Activated CD8-positive, alpha-beta memory T cell treated with anti-CD3 and anti-CD28 coated beads for 1 hour (primary cell): ENCODE data around the gene EOLA2.
"Not testable (repeated sequence)": the region's sequence is repeated elsewhere in the genome, so short reads cannot be mapped to it uniquely, and the experiment has no call there.

Source experiments
- DNase-seq, 2 donors: peaks; one replicate each; pipeline ENCODE4 v3.0.0-alpha.2; 2020; ENCODE audit warnings: low read depth in 1 of 2; ENCODE audit errors: extremely low read depth in 1 of 2

The EOLA2 gene

DNA sequence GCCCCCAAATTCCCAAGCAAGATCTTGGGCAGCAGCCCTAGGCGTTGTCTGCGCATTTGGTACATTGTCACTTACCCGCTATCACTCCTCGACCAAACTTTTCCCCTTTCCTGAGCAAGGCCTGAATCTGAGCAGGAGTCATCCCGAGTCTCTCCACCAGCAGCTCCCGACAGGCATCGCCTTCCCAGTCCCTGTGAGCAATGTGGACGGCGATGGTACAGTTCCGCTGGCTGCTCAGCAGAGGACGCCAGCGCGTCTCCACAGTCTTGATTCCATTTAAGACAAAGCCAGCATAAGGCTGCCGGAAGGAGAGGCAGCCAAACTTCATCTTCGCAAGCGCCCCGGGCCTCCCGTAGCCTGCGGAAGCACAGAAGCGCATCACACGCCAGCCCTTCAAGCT lies 4.7 kb downstream of the EOLA2 start:
- not testable (repeated sequence) for DNase-seq

DNA sequence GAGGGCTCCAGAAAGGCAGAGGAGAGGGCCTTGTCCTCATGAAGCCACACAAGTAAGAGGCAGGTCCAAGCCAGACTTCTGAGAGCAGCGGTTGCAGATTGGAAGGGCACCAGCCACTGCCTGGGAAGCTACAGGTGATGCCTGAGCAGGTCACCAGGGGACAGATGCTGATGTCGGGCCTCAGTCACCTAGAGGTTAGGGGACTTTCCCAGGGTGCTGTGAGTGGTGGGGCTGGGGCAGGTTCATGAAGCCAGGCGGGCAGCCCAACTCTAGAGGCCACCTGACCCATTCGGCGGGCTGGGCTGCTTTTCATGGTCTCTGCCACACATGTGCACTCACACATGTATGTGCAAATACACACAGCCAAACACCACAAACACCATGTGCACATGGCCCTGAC lies 5.3 kb downstream of the EOLA2 start:
- not testable (repeated sequence) for DNase-seq

DNA sequence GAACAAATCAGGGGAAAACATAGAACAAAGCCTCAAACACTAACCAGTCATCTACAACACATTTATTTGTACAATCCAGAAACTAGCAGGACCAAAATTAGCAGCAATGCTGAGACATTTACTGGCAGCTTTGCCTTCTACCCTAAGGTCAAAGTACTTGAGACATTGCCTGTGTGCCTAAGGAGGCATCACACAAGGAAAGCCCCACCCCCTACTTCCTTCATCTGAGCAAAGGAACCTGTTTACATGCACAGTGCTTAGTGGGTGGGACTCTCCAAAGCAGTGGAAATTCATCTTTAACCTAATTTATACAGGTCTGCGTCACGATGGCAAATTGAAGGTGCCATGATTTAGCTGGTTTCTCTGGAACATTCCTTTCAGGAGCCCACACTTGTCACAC lies 6.1 kb downstream of the EOLA2 start:
- not testable (repeated sequence) for DNase-seq

DNA sequence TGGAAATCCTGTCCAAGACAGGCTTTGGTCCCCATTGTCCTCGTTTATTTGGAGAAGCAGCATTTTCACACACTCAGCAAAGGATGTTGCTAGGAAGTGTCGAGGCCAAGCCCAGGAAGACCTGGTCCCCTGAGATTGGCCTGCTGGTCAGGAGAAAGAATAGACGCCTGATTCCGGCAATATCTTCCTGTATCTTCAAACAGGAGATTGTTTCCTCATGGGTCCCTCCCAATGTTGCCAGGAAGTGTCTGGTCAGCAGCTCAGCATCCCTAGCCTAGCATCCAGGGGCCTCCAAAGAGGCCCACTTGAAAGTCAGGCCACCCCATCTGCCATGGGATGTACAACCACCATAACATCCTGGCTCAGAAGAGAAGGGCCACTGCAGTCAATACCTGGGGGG lies 6.9 kb downstream of the EOLA2 start:
- not testable (repeated sequence) for DNase-seq

DNA sequence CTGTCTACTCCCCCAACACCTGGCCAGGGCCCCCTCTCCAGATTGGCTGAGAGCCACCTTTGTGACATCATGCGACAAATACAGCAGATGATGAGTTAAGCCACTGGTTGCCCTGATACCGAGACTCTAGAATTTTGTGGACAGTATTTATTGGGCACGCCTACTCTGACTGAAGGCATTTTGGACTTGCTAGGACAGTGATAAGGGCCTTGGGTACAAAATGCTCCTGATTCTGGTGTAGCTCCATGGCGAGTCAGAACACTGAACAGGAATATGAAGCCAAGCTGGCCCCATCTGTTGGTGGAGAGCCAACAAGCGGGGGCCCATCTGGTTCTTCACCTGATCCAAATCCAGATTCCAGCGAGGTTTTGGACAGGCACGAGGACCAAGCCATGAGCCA lies 8.9 kb downstream of the EOLA2 start, which contains the start of gene HSFX4:
TSS of gene HSFX4 (plus strand) at position 174 of the 400 bp plus-strand sequence. CDS start at position 246, 72 bp downstream.
- not testable (repeated sequence) for DNase-seq

DNA sequence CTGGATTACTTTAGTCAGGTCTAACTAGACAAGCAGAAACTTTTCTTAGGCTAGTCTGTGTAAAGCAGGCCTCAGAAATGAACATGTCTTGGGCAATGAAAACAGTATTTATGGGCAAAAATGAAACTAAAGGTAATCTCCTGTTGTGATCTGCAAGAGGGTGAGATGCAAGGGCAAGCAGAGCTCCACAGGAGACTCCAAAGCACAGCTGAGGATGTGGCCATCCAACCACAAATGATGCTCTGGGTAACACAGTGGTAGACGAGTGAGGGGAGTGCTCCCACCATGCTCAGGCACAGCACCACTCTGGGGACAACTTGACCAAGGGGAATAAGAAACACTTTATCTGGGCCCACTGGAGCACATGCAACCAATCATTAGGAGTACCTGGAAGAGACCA lies 9.7 kb downstream of the EOLA2 start:
- not testable (repeated sequence) for DNase-seq

DNA sequence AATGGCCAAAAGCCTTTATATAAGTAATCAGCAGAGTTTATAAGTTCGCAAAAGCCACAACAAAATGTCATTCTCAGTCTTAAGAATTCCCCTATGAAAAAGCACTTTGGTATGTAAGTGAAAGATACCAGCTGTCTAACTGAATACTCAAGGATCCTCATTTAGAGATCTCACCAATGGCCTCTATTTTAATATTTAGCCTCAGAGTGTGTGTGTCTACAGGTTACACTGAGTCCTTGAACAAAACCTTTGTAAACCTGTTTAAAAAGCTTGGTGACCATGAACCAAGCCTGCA lies 10.4 kb downstream of the EOLA2 start:
- not testable (repeated sequence) for DNase-seq

DNA sequence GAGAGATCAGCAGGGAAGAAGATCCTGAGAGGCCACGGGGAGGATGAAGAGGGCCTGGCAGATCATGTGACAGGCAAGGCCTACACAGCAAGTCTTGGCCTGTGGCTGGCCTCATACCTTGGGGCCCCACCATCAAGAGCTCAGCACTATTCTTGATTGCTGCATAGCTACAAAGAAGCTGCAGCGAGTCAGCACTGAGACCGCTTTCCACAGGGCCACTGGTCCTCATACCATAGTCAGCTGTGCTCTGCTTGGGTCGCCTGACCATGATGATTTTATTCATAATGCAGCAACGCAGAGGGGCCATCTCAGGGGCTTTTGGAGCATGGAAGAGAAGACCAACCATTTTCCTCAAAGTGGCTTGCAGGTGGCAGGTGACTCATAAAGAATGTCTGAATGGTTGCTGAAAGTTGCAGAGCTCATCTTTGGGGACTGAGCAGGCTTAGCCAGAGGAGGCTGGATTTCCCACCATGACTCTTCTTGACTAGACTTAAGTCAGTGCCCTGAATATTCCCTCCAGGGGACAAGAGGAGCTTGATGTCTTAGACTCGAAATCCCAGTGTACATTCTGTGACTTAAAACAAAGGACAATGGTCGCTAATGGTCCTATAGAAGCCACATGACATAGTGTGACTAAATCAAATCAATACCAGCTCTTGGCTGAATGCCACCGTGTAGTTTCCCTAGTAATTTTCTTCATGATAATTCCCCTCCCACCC lies 10.9 kb downstream of the EOLA2 start:
- DNase-seq: not testable (repeated sequence)

DNA sequence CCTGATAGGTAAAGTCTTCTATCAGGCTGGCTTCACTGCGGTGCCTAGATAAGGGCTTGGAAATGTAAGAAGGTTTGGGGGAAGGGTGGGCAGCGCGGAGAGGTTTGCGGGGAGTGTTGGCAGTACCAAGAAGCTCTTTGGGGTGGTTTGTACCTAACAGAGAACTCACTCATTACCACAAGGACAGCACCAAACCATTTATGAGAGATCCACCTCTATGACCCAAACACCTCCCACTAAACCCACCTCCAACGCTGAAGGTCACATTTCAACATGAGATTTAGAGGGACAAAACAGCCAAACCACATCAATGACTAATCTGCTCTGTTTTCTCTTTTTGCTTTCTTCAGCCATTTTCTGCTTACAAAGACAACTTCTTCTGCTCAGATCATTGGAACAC lies 13.9 kb downstream of the EOLA2 start:
- DNase-seq: not testable (repeated sequence)

DNA sequence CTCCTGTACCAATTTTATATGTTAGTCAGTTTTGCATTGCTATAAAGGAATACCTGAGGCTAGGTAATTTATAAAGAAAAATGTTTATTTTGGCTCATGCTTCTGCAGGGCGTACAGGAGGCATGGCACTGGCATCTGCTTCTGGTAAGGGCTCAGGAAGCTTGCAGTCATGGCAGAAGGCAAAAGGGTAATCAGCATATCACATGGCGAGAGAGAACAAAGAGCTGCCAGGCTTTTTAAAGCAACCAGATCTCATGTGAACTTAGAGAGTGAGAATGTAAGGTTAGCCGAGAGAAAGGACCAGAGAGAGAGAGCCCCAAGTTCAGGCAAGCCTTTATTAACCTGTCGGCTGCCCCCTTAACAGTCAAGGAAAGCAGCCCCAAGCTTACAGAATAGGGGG lies 14.5 kb downstream of the EOLA2 start:
- not testable (repeated sequence) for DNase-seq

DNA sequence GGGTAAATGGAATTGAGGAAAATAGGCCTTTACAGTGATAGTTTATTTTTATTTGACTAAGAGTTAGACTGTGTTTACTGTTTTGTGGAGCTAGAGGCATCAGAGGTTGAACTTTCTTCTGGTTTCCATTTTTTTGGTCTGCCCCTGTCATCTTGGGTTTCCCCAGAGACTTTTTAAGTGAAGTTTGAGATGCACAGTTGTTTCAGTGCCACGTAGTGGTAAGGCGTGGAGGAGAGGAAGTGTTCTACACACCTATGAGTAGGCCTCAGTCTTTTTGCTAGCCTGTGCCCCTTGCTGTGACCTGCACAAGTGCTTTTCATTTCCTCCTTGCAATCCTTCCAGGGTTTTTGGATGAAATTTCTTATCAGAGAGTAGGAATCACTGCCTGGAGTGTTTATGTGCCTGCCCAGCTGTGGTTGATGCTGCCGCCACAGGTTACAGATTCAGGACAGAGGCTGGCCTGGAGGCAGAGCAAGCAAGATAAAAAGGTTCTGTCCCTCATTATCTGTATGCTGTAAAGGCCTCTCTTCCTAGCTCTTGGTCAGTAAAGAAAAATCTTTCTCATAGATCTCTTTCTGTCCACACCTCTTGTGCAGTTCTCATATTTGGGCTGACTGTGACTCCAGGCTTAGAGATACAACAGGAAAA lies 21.4 kb downstream of the EOLA2 start:
- DNase-seq: no peak

DNA sequence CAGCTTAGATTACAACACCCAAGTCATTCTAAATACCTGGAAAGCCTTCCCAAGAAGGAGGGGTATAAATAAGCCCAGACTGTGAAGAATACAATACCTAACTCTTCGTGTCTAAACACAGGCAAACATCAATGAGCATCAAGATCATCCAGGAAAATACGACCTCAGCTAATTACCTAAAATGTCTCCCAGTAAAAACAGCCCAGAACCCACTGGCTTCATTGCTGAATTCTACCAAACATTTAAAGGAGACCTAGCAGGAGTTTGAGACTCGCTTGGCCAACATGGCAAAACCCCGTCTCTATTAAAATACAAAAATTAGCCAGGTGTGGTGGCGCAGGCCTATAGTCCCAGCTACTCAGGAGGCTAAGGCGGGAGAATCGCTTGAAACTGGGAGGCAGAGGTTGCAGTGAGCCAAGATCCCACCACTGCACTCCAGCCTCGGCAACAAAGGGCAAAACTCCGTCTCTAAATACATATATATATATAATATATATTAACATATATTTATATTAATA lies 28.1 kb downstream of the EOLA2 start:
- no peak for DNase-seq

DNA sequence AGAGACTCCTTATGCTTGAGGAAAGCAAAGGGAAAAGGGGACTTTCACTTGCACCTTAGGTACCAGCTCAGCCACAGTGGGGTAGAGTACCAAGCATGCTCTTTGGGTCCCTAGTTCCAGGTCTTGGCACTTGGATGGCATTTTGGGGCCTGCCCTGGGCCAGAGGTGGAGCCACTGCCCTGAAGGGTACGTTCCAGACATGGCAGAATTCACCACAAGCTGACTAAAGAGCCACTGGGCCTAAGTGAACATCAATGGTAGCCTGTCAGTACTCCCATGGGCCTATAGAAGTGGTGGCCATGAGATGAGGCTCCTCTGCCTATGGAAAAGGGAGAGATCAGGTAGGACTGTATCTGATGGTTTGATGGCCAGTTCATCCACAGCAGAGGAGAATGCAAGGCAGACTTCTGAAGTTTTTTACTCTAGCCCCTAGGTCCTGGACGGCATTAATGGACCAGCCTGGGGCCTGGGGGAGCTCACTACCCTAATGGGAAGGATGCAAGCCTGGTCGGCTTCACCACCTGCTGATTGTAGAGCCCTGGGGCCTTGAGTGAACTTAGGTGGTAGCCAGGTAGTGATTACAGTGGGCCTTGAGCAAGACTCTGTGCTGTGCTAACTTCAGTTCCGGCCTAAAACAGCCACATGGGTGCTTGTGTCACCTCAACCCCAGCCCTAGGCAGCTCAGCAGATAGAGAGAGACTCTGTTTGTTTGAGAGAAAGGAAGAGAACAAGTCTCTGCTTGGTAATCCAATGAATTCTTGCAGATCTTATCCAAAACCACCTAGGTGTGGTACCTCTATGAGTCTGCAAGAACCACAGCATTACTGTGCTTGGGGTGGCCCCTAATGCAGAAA lies 28.7 kb downstream of the EOLA2 start:
- DNase-seq: no peak

DNA sequence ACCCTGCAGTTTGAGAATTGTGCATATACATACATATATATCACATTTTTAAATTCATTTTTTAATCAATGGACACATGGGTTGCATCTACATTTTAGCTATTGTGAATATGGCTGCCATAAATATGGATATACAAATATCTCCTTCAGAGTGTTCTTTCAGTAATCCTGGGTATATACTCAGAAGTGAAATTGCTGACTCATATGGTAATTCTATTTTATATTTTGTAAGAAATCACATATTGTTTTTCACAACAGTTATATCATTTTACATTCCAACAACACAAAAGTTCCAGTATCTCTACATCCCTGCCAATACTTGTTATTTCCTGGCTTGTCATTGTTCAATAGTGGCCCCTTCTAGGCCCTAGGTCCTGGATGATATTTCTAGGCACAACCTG lies 29.6 kb downstream of the EOLA2 start:
- DNase-seq: no peak

DNA sequence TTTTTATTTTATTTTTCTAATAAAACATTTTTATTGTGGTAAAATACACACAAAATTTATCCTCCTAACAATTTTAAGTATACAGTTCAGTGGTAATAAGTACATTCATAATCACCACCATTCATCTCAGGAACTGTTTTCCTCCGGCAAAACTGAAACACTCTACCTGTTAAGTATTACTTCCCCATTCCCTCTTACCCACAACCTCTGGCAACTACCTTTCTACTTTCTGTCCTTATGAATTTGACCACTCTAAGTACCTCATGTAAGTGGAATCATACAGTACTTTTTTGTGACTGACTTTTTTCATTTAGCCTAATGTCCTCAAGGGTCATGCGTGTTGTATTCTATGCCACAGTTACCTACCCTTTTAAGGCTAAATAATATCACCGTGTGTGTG lies 30.0 kb downstream of the EOLA2 start:
- DNase-seq: no peak

DNA sequence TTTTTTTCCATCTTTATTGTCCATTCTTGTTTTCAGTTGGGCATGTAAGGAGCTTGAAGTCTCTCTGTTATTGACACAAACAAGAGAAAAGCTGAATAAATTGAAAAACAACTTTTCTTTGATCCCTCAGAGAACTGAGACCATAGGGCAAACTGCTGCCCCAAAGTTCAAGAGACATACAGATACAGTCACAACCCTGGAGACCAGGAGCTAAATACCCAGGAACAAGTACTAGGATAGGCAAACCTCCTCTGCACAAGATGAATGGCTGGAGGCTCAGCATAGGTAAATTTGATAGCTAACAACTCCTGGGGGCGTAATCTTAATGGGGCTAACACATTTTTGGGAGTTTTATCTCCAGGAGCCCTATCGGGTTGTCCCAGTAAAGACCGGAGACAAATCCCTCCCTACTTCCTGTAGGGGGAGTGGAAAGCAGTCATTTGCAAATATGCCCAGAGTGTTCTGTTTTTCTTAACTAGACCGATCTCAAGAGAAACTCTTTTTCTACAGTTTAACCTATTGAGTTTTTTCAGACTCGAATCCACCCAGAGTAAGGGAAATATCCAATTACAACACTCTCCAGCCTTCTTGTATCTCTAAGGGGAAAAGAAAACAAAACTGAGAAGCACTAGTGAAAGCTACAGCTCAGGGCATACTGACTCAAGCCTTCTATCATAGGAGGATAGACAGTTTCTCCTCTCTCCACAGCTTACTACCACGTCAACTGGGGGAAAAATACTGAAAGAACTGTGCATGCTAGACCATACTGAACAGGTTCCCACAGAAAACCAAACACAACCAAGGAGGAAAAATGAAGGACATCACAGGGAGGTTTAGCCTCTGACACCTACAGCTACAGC lies 34.2 kb downstream of the EOLA2 start:
- no peak for DNase-seq

DNA sequence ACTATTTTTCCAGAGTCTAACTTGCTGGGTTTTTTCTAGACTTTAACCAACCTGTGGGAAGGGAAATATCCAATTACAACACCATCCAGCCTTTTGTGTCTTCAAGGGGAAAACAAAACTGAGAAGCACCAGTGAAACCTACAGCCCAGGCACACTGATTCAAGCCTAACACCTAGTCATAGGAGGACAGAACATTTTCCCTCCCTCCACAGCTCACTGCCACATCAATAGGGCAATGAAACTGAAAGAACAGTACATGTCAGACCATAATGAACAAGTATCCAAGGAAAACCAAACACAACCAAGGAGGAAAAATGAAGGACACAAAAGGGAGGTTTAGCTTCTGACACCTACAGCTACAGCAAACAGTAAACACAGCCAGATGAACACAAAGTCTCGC lies 39.7 kb downstream of the EOLA2 start:
- no peak for DNase-seq

DNA sequence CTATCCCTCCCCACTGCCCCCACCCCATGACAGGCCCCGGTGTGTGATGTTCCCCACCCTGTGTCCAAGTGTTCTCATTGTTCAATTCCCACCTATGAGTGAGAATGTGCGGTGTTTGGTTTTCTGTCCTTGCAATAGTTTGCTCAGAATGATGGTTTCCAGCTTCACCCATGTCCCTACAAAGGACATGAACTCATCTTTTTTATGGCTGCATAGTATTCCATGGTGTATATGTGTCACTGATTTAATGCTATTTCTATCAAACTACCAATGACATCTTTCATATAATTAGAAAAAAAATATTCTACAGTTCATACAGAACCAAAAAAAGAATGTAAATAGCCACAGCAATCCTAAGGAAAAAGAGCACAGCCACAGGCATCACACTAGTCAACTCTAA lies 47.5 kb downstream of the EOLA2 start:
- DNase-seq: not testable (repeated sequence)
